Fibroblast of lung (primary cell): ENCODE results near the gene FAM13C. TPM values are rescaled to one million over a fixed set of nuclear protein-coding genes. Genes with fewer than 3 reads are reported as not detected.

Experiments used
- DNase-seq, 2 donors: peaks; one replicate each; pipeline versions ENCODE4 v3.0.0 to v3.0.0-alpha.2; 2010; ENCODE audit warnings: low read depth in 2 of 2
- H2AFZ ChIP-seq: 2 replicates; pipeline ENCODE4 v1.5.1; 2012; ENCODE audit warnings: low read length, control low read depth, inconsistent platforms
- H3K27ac ChIP-seq: 2 replicates; pipeline ENCODE4 v1.5.1; 2011; ENCODE audit warnings: low read length, control low read depth; ENCODE audit not compliant: insufficient read depth
- H3K27me3 ChIP-seq: 2 replicates; pipeline ENCODE4 v1.5.1; 2011; ENCODE audit warnings: mild to moderate bottlenecking, low read length; ENCODE audit not compliant: control insufficient read depth, insufficient read depth
- H3K36me3 ChIP-seq: 2 replicates; pipeline ENCODE4 v1.5.1; 2011; ENCODE audit warnings: low read length; ENCODE audit not compliant: control insufficient read depth, insufficient read depth
- H3K4me1 ChIP-seq: 2 replicates; pipeline ENCODE4 v1.5.1; 2011; ENCODE audit warnings: low read length; ENCODE audit not compliant: control insufficient read depth, insufficient read depth; ENCODE audit errors: extremely low read depth
- H3K4me2 ChIP-seq: 2 replicates; pipeline ENCODE4 v1.5.1; 2011; ENCODE audit warnings: low read length, control low read depth; ENCODE audit not compliant: insufficient read depth; ENCODE audit errors: extremely low read depth
- H3K4me3 ChIP-seq, 4 experiments: fragments of 200-600 bp in 1 of 4; sonication (generic) in 1 of 4; replicated peaks in 1 of 4; 2 replicates each; pipeline ENCODE4 v1.5.1; 2011 to 2016; ENCODE audit warnings: low read length in 4 of 4, low read depth in 3 of 4, mild to moderate bottlenecking in 3 of 4, control low read depth in 2 of 4, inconsistent platforms in 1 of 4, mixed read lengths in 1 of 4; ENCODE audit not compliant: insufficient read depth in 1 of 4; ENCODE audit errors: control extremely low read depth in 1 of 4
- H3K79me2 ChIP-seq: 2 replicates; pipeline ENCODE4 v1.5.1; 2012; ENCODE audit warnings: mild to moderate bottlenecking, low read length, inconsistent platforms; ENCODE audit not compliant: control insufficient read depth, insufficient read depth
- H3K9ac ChIP-seq: 2 replicates; pipeline ENCODE4 v1.5.1; 2011; ENCODE audit warnings: mild to moderate bottlenecking, low read length, control low read depth; ENCODE audit not compliant: insufficient read depth
- H3K9me3 ChIP-seq: 2 replicates; pipeline ENCODE4 v1.5.1; 2012; ENCODE audit warnings: low read depth, low read length; ENCODE audit not compliant: control insufficient read depth, insufficient read depth
- H4K20me1 ChIP-seq: 2 replicates; pipeline ENCODE4 v1.5.1; 2011; ENCODE audit warnings: low read length; ENCODE audit not compliant: control insufficient read depth, insufficient read depth; ENCODE audit errors: extremely low read depth
- CTCF ChIP-seq, 2 donors: IDR thresholded peaks in 1 of 2; conservative IDR thresholded peaks in 1 of 2; 1 replicate in 1 of 2; 2 replicates in 1 of 2; pipeline ENCODE4 v1.5.1; 2011 to 2012; ENCODE audit warnings: low read length in 2 of 2, control low read depth in 1 of 2, inconsistent platforms in 1 of 2, low read depth in 1 of 2, mild to moderate bottlenecking in 1 of 2
- EZH2 ChIP-seq: IDR thresholded peaks from 2 replicates; pipeline ENCODE4 v1.5.1; 2012; ENCODE audit warnings: low read length, control low read depth, mild to moderate bottlenecking; ENCODE audit errors: missing control alignments
- polyA plus RNA-seq, 2 donors: library from polyadenylated mRNA; depleted of rRNA in 1 of 2; stranded (reverse) in 1 of 2; unstranded in 1 of 2; fragments of >200 nt; gene quantifications; 2 replicates each; pipeline ENCODE4 v1.2.1, GENCODE V29; 2011 to 2012; ENCODE audit warnings: missing spikeins in 1 of 2
- total RNA-seq: library from RNA; depleted of rRNA; stranded (reverse); fragments of >200 nt; gene quantifications from 2 replicates; pipeline ENCODE4 v1.2.1, GENCODE V29; 2014

FAM13C gene
- total and polyA plus RNA-seq, 2 donors (not counting 1 experiment from before 2014, with no cell fraction given), result 2.8 to 5.9 TPM

GRCh38 chr10:59279476-59279875, 82.9 kb downstream of the FAM13C start:
- DNase-seq, result peak in 1 of 2 donors; percentile 9

GRCh38 chr10:59276919-59277318, 85.4 kb downstream of the FAM13C start:
- Histone ChIP-seq H2AFZ (no peak overlapping the region), H3K4me3 (no peak overlapping the region), H4K20me1 (no peaks in the 10 kb centered on the region), H3K27ac (no peak overlapping the region), H3K27me3 (no peaks in the 10 kb centered on the region), H3K79me2 (no peaks in the 10 kb centered on the region), H3K4me2 (no peak overlapping the region), H3K9me3 (no peaks in the 10 kb centered on the region), H3K36me3 (no peaks in the 10 kb centered on the region), H3K4me1 (no peaks in the 10 kb centered on the region), H3K9ac (no peak overlapping the region)
- DNase-seq, result no peak
- TF ChIP-seq CTCF (conservative IDR thresholded peaks at IDR 0.05 in 1 of 2, IDR thresholded peaks at IDR 0.05 in 1 of 2; ENCODE audit: low read depth in 1 of 2, low read length in 2 of 2) (no peak), EZH2 (no peak)

More at GRCh38 chr10:59279476-59279875, 82.9 kb downstream of the FAM13C start:
- TF ChIP-seq EZH2, result no peak
- no peak for TF ChIP-seq CTCF (conservative IDR thresholded peaks at IDR 0.05 in 1 of 2, IDR thresholded peaks at IDR 0.05 in 1 of 2; ENCODE audit: low read depth in 1 of 2, low read length in 2 of 2)
- no peaks in the 10 kb centered on the region for H3K9me3 ChIP-seq
- H3K27me3 ChIP-seq, result no peaks in the 10 kb centered on the region
- no peaks in the 10 kb centered on the region for H3K4me1 ChIP-seq
- H3K9ac ChIP-seq, result no peak overlapping the region
- no peaks in the 10 kb centered on the region for H3K36me3 ChIP-seq
- no peak overlapping the region for H3K27ac ChIP-seq
- no peak overlapping the region for H2AFZ ChIP-seq
- H4K20me1 ChIP-seq, result no peaks in the 10 kb centered on the region
- no peak overlapping the region for H3K4me3 ChIP-seq
- no peaks in the 10 kb centered on the region for H3K79me2 ChIP-seq
- H3K4me2 ChIP-seq, result no peak overlapping the region

GRCh38 chr10:59276133-59276532, 86.2 kb downstream of the FAM13C start:
- Histone ChIP-seq H3K27me3 (no peaks in the 10 kb centered on the region), H3K36me3 (no peaks in the 10 kb centered on the region), H3K4me1 (no peaks in the 10 kb centered on the region), H3K79me2 (no peaks in the 10 kb centered on the region), H3K4me2 (no peak overlapping the region), H3K4me3 (no peak overlapping the region), H4K20me1 (no peaks in the 10 kb centered on the region), H3K9ac (no peak overlapping the region), H3K9me3 (no peaks in the 10 kb centered on the region), H3K27ac (no peak overlapping the region), H2AFZ (no peak overlapping the region)
- TF ChIP-seq EZH2, result no peak
- TF ChIP-seq CTCF (conservative IDR thresholded peaks at IDR 0.05 in 1 of 2, IDR thresholded peaks at IDR 0.05 in 1 of 2; ENCODE audit: low read depth in 1 of 2, low read length in 2 of 2), result no peak
- DNase-seq, result no peak
